Anterior cingulate cortex (tissue), 58 donors: ENCODE data around the gene ARHGAP15.

ENCODE experiments used
- DNase-seq, 58 donors: peaks; one replicate each; lab custom pipeline; 2025; lab: John Stamatoyannopoulos, UW

The ARHGAP15 gene

DNA sequence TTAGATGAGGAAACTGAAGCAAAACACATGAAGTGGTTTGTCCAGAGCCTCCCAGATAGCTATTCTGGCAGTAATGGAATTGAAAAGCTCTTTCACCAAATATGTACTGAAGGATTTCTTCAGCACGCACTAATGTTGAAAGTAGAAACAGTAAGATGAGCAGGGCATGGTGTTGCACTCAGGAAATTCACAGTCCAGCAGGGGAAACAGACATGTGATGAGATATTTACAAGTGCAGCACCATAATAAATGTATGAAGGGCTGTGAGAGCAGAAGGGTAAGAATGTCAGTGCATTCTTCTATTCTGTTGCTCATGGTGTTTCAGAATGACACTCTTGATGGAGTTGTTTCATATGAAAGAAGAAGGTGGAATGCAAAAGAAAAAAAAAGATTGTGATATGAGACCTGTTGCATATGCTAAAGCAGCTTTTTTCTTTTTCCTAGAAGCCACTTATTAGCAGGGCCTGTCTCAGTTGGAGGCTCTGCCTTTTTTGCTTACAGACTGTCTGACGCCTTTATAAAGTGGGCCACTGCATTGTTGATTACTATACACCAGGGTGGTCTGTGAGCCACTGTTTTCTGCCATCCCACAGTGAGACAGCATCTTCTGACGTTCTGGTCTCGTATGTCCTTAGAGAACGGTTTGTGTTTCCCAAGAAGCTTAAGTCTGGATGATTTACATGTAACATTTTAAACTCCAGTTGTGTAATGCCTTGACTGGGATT, 516.9 kb downstream of the ARHGAP15 start:
- no peak for DNase-seq

DNA sequence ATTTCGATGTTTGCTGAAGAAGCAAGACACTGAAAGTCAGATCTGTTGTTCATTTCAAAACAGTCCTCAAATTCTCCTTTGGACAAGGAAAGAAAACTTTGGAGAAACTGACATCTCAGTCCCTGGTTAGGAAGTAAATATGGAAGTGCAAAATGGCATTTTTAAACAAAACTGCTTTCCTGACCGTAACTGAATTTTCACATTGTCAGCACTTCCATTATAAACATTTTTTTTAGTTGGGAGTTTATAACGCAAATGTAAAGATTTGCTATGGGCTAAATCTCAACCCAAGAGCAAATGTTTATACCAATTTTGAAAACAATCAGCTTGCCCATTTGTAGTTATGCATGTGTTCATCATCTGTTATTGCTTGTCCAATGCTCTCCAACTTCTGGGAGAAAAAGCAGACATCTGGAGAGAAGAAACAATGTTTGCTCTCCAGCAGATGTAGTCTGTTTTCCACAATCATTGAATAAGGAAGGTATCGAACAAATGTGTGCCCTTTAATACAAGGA, 520.1 kb downstream of the ARHGAP15 start:
- DNase-seq = no peak

DNA sequence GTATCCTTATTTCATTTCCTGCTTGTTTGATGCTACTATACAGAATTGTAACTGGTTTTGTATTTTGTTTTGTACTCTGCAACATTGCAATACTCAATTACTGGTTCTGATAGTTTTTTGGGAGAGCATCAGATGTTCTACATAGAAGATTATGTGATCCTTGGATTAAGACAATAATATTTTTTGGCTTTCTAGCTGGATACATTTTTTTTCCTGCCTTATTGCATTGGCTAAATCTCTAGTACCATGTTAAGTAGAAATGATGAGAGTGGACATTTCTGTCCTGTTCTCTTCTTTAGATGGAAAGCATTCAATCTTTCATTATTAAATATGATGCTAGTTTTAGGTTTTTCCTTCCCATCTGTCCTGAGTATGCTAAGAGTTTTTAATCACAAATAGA, 523.5 kb downstream of the ARHGAP15 start:
- DNase-seq = no peak

- DNase-seq = no peak
These were observed 539.0 kb downstream of the ARHGAP15 start for GRCh38 chr2:143668234-143668633.

DNA sequence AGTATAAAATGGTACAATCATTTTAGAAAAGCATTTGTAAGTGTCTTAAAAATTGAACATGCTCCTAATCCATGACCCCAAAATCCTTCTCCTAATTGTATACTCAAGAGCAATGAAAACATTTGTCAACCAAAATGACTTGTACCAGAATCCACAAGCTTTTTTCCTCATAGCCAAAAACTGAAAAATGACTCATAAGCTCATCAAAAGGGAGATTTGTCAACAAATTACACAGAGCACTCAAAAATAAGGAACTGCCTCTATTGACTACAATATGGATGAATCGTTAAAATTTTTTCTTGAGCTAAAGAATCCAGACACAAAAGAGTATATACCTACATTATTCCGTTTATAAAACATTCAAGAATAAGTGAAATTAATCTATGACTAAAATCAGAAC, 544.8 kb downstream of the ARHGAP15 start:
- no peak for DNase-seq

DNA sequence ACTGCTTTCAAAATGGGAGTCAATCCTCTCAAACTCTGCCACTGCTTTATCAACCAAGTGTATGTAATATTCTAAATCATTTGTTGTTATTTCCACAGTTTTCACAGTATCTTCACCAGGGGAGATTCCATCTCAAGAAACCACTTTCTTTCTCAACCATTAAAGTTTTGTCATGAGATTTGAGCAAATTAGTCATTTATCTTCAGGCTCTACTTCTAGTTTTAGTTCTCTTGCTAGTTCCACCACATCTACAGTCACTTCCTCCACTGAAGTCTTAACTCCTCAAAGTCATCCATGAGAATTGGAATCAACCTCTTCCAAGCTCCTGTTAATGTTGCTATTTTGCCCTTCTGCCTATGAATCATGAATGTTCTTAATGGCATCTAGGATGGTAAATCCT, 545.8 kb downstream of the ARHGAP15 start:
- DNase-seq = no peak

GRCh38 chr2:143679617-143680016, 550.4 kb downstream of the ARHGAP15 start:
- no peak for DNase-seq

GRCh38 chr2:143680885-143681405, 551.7 kb downstream of the ARHGAP15 start:
- no peak for DNase-seq

GRCh38 chr2:143682436-143683055, 553.3 kb downstream of the ARHGAP15 start:
- no peak for DNase-seq

DNA sequence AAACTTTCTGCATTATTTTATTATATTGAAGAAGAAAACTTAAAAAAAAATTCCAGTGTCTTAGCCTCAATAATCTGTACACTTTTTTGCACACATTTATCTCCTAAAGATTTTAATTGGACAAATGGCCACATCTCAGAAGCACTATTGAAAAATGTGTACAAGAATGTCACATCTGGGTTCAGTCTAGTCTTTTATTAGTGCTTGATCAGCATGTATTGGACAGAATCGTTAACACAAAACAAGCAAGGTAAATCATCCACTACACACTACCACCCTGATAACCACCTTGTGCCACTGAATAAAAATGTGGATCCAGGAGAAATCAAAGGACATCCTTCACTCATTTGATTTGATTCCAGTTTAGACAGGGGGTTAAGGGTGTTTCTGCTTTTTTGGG, 554.8 kb downstream of the ARHGAP15 start:
- DNase-seq = no peak

DNA sequence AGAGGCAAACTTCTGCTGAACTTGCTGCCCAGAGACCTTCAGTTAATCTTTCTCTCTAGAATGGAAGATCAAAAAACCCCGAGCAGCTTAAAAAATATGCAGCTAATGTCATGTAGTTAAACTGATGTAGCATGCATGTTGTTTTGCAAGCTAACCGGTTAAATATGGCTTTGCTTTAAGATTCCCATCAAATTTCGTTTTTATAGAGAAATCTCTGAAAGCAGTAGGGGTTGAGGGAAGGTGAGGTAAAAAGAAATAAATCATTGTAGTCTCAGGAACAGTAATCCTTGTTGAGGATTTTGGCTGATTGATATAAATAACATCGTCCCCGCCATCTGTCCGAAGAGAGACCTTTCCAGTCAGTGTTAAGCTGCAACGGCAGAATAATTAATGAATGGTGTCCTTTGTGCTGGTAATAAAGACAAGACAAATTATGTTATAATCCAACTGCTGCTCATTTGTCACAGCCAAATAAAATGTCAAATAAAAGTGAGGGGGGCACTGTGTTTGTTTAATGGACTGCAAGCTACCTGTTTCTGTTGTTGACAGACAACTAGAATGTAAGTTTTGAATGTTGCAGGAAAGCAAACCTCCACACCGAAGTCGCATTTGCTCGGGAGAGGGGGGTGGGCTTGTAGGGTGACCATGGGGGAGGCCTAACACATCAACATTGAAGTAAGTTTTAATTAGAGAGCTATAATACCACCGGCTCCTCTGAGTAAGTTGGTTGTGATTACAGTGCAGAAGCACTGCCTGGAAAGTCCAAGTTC, 555.5 kb downstream of the ARHGAP15 start:
- DNase-seq = no peak

DNA sequence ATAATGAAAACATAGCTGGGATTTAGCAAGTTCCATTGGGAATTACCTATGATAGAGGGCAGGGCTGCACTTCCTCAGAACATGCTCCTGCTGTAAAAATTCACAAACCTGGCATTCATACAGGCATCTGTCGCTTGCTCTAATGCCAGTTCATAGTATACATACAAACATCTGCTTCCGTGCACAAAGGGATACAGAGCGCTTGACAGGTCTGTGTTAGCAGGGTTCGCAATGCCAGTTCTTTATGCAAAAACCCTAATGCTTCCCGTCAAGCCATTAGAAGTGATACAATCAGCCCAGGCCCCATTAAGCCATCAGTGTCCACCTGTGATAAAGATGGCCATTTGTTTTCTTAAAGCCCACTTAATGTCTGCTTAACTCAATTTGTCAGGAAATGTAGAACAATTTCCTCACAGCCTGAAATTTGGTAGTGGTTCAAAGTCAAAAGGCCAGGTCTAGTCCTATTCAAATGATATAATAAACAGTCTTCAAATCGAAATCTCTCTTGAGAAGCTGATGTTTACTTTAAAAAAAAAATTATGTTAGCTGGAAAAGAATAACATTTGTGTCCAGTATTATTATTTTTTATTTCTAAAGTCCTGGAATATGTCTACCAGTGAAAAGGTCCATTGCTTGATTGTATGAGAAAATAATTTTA, 556.3 kb downstream of the ARHGAP15 start:
- no peak for DNase-seq

DNA sequence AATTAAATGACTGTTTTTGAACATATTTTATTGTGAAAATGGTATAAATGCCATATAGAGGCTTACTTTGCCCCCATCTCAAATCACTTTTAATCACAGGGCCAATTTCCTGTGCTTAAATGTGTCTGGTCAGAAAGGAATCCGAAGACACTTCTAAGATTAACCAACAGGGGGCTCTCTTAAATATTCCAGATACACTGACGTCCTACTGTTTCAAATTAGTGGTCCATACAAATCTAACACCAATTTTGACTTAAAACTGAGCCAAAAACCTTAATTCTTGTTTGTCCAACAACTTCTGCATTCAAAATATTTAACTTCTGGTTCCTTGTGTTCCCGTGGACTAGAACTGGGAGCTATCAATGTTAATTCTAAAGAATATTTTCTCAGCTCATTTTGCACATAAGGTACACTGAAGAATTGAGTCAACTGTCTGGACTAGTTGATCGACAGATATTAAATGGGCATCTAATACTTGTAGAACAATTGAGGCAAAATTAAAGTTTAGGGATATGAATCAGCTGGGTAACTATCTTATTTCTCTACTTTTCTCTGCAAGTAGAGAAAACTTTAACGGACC, 557.5 kb downstream of the ARHGAP15 start:
- DNase-seq = peak in 1 of 58 donors; percentile 15

DNA sequence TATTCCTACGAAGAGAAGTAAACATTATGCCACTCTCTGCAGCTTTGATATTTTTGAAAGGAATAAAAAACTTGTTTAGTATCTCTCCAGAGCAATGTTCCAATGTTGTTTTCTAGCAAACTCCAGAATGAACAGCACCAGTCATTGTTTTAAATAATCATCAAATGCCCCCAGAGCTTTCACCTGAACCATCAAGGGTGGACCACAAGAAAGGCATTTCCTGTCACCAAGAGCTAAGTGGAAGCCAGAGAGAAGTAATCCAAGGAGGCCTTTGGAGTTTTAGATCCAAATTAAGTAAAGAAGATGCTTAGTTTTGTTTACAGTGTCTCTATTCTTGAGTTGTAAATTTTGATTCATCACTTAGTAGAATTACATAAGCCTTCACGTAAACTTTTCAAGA, 559.0 kb downstream of the ARHGAP15 start:
- DNase-seq = no peak

GRCh38 chr2:143688815-143689214, 559.6 kb downstream of the ARHGAP15 start:
- no peak for DNase-seq

GRCh38 chr2:143689541-143689940, 560.3 kb downstream of the ARHGAP15 start:
- no peak for DNase-seq

DNA sequence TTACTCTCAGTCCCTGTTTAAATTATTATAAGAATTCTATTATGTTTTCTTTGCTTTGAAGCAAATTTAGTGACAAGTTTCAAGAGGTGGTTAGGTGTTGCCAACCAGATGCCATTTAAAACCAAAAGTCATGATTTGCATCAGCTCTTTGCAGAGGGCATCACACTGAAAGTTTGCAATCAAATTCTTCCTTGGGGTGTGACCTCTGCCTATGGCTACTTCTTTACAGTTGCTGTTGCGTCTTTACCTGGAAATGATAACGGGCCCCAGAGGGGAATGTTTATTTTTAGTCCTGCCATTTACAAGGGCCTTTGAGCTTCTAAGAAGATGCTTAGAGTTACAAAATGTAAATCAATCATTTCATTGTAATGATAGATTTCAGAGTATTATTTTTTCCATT, 561.0 kb downstream of the ARHGAP15 start:
- DNase-seq = no peak

- no peak for DNase-seq
These were observed 561.9 kb downstream of the ARHGAP15 start for GRCh38 chr2:143691121-143691520.

DNA sequence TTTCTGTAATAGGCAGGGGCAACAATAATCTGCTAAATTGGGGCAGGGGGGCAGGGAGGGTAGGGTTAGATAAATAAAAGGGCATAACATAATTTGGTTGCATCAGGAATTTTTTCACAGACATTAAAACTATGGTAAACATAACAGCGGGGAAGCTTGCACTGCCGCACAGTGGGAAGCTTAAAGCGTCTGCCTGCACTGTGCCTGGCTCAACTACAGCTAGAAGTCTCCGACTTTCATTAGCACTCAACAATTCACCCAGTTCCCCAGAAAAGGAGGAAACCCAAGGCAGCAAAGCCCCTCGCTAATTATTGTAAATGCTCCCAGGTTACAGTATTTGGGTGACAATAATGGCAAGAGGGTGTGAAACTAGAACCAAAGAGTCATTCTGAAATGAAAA, 562.9 kb downstream of the ARHGAP15 start:
- no peak for DNase-seq

DNA sequence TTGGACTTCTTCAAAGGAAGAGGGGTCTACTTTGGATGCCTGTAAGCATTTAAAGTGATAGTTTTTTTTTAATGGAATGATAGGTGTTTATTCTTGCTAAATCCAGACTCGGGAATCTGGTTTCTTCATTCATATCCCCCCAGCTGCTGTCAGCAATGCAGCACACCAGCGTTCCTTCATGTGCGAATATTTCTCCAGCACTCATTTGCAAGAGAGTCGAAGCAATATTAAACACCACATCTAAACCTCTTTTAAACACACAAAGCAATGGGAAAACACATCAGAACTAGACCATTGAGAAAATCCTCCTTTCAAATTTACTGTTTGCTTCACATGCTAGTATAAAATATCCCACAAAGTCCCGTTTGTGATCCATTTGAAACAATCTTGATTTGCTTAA, 563.7 kb downstream of the ARHGAP15 start:
- DNase-seq = no peak
